Nephron (organoid): ENCODE results near the gene TSPAN14.

Source experiments
- H3K27ac Mint-ChIP-seq, 3 experiments: 2 replicates each; pipeline ENCODE4 v1.8.0; 2020; ENCODE audit warnings: mixed read lengths in 3 of 3, mild to moderate bottlenecking in 2 of 3, moderate library complexity in 1 of 3
- H3K27me3 Mint-ChIP-seq: 2 replicates; pipeline ENCODE4 v1.8.0; 2021; ENCODE audit warnings: low read depth, mild to moderate bottlenecking, moderate library complexity, mixed read lengths
- H3K36me3 Mint-ChIP-seq: 2 replicates; pipeline ENCODE4 v1.8.0; 2020; ENCODE audit warnings: low read depth, mixed read lengths
- H3K4me1 Mint-ChIP-seq: 2 replicates; pipeline ENCODE4 v1.8.0; 2020; ENCODE audit warnings: mixed read lengths
- H3K4me3 Mint-ChIP-seq, 3 experiments: 2 replicates each; pipeline ENCODE4 v1.8.0; 2020; ENCODE audit warnings: mild to moderate bottlenecking in 3 of 3, mixed read lengths in 3 of 3, moderate library complexity in 2 of 3
- H3K9me3 Mint-ChIP-seq: 2 replicates; pipeline ENCODE4 v1.8.0; 2020; ENCODE audit warnings: mixed read lengths
- TF ChIP-seq, protein P1 (sequence below), 3 experiments: fragments of 200-600 bp; sonication (generic); IDR thresholded peaks; one replicate each; pipeline ENCODE4 v1.5.0; 2021; ENCODE audit warnings: antibody characterized with exemption in 3 of 3; ENCODE audit not compliant: unreplicated experiment in 3 of 3

The TSPAN14 gene

DNA sequence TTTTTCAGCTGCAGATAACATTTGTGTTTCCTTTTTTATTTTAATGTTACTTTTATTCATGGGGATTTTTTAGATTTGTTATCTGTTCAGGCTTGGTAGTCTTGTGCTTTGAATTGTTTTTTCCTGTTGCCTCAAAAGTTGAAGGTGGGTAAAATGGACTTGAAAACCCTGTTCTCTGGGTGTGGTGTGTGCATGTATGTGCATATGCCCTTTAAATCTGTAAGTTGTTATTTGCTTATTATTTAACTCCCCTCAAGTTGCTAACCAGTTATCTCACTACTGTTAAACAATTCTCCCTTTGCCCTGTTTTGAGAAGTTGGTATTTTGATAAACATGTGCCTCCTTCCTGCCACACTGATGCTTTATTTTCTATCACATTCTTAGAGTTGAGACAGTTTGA, 30.6 kb downstream of the TSPAN14 start:
- H3K27me3 Mint-ChIP-seq = no peaks in the 10 kb centered on the region
- H3K4me1 Mint-ChIP-seq = peaks cover 37% of the 10 kb centered on the region
- H3K9me3 Mint-ChIP-seq = no peaks in the 10 kb centered on the region

DNA sequence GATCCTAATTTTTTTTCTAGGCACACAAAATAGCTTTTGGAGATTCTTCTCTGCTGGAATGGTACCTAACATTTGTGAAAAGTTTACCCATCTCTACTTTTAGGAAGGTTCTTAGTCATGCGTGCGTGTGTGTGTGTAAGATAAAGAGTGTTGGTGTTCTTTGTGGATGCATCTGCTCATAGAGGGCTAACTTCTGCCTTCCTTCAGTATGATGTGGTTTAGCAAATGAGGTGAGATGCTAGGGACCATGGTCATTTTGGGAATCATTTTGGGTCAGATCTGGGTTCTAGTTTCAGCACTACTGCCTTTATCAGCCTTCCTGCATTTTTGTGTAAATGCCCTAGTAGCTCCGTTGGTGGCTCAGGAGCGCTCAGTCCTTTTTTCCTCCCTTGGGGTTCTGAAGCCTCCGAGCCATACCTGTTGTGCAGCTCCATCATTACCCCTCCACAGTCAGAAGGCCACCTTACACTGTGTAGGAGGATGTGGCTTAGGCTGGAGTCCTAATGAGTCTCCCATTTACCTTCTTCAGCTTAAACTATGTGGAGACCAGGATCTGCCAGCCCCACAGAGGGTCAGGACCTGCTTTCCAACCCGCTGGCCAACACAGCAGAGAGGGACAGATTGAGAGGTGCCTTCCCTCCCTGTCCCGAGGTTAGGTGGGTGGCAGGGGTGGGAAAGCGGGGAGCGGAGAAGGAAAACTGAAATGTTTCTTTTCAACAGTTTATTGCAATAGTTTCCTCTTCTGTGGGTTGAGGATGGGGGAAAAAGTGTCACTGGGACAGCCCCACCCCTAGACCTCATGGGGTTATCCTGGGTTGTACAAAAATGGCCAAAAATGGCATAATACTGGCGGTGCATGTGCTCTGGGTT, 31.2 kb downstream of the TSPAN14 start:
- peaks cover 39% of the 10 kb centered on the region for H3K4me1 Mint-ChIP-seq

More for the DNA sequence above, 30.6 kb downstream of the TSPAN14 start:
- Mint-ChIP-seq H3K4me3 (no peak overlapping the region), H3K27ac (peak overlapping the region in 1 of 3 experiments; percentile 4), H3K36me3 (peaks cover 37% of the 10 kb centered on the region)
- TF ChIP-seq, protein P1, sequence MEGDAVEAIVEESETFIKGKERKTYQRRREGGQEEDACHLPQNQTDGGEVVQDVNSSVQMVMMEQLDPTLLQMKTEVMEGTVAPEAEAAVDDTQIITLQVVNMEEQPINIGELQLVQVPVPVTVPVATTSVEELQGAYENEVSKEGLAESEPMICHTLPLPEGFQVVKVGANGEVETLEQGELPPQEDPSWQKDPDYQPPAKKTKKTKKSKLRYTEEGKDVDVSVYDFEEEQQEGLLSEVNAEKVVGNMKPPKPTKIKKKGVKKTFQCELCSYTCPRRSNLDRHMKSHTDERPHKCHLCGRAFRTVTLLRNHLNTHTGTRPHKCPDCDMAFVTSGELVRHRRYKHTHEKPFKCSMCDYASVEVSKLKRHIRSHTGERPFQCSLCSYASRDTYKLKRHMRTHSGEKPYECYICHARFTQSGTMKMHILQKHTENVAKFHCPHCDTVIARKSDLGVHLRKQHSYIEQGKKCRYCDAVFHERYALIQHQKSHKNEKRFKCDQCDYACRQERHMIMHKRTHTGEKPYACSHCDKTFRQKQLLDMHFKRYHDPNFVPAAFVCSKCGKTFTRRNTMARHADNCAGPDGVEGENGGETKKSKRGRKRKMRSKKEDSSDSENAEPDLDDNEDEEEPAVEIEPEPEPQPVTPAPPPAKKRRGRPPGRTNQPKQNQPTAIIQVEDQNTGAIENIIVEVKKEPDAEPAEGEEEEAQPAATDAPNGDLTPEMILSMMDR (IDR thresholded peaks at IDR 0.05; ENCODE audit: unreplicated experiment in 3 of 3) = no peak

DNA sequence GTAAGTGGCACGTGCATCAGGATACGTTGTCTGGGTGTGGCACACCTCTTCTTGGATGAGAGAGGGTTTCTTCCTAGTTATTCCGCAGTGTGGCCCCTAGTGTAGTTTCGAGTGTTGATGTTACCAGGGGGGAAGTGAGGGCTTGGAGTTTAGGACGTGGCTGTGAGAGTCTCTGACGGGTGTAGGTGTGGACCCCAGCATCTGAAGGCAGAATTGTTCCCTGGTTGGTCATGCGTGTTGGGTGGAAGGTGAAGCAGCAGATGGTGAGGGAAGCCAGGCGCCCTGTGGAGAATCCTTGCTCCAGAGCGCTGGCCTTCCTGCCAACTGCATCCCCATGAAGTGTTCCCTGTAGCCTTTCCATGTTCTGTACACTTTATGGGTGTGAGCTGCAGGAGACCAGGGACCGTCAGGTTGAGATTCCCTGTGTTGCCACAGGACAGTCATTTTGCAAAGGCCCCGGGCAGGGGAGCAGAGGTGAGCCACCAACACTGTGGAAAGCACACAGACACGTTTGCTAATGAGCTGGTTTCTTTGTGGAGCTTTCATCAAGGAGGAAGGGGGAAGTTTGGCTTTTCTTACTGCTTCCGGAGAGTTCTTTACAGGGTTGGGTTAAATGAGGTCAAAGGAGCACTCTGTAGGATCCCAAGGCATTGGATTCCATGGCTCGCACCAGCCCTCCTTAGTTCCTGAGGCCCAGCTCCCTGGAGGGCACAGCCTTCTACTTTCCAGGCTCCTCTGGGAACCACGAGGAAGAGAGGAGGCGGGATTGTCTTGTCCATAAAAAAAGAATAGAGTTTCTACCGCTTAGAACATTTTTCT, 32.0 kb downstream of the TSPAN14 start:
- H3K27me3 Mint-ChIP-seq = no peaks in the 10 kb centered on the region
- peaks cover 44% of the 10 kb centered on the region for H3K4me1 Mint-ChIP-seq
- H3K9me3 Mint-ChIP-seq = no peaks in the 10 kb centered on the region
- H3K36me3 Mint-ChIP-seq = peaks cover 41% of the 10 kb centered on the region
- peak overlapping the region; percentile 50 to 59 (median 57) for H3K27ac Mint-ChIP-seq
- TF ChIP-seq, protein P1 (IDR thresholded peaks at IDR 0.05; ENCODE audit: unreplicated experiment in 3 of 3) = no peak
- no peak overlapping the region for H3K4me3 Mint-ChIP-seq

More for the DNA sequence above, 31.2 kb downstream of the TSPAN14 start:
- H3K9me3 Mint-ChIP-seq = no peaks in the 10 kb centered on the region
- TF ChIP-seq, protein P1 (IDR thresholded peaks at IDR 0.05; ENCODE audit: unreplicated experiment in 3 of 3) = no peak
- H3K36me3 Mint-ChIP-seq = peaks cover 40% of the 10 kb centered on the region
- H3K4me3 Mint-ChIP-seq = no peak overlapping the region
- peak overlapping the region in 2 of 3 experiments; percentile 50 to 59 for H3K27ac Mint-ChIP-seq
- H3K27me3 Mint-ChIP-seq = no peaks in the 10 kb centered on the region

DNA sequence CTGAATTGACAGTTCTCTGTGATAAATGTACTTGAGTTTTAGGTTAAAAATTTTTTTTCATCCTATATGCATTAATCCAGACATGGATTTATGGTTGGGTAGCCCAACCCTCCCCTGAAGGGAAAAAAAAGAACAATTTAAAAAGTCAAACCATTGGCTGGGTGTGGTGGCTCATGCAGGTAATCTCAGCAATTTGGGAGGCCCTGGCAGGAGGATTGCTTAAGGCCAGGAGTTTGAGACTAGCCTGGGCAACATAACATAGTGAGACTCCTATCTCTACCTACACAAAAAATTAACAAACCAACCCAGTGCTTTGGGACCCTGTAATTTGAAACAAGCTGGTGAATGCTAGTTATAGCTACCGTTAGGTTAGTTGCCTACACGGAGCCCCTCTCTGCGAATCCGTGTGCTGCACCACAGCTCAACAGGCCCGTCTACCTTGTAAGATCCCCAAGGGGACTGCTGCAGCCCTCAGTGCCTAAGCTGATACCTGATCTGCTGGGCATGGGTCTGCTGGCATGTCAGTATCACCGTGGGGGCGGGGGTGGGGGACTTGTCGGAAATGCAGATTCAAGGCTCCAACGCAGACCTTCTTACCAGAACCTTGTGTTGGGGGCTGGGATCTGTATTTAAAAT, 32.8 kb downstream of the TSPAN14 start:
- Mint-ChIP-seq H3K9me3 (no peaks in the 10 kb centered on the region), H3K27ac (peak overlapping the region in 1 of 3 experiments; percentile 59), H3K36me3 (peaks cover 41% of the 10 kb centered on the region), H3K27me3 (no peaks in the 10 kb centered on the region), H3K4me3 (no peak overlapping the region), H3K4me1 (peaks cover 50% of the 10 kb centered on the region)
- TF ChIP-seq, protein P1 (IDR thresholded peaks at IDR 0.05; ENCODE audit: unreplicated experiment in 3 of 3) = no peak

DNA sequence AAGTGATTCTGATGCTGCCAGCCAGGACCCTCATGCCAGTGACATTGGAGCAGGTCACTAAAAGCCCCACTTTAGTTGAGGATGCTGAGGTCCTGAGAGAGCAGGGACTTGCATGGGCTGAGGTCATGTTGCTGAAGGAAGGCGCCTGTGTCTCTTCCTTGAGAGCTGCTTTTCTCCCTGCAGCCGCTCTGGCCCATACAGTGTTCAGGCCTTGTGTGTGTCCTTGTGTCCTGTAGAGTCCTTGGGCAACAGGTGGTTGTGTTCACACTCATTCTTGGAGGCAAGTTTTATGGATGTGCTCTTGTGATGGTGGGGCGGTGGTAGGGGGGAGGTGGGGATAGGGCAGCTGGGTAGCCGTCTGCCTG, 33.3 kb downstream of the TSPAN14 start:
- peaks cover 43% of the 10 kb centered on the region for H3K36me3 Mint-ChIP-seq
- no peaks in the 10 kb centered on the region for H3K27me3 Mint-ChIP-seq
- TF ChIP-seq, protein P1 (IDR thresholded peaks at IDR 0.05; ENCODE audit: unreplicated experiment in 3 of 3) = no peak
- no peak overlapping the region for H3K27ac Mint-ChIP-seq
- H3K4me1 Mint-ChIP-seq = peaks cover 50% of the 10 kb centered on the region
- no peak overlapping the region for H3K4me3 Mint-ChIP-seq
- no peaks in the 10 kb centered on the region for H3K9me3 Mint-ChIP-seq
